ENCODE measurements around the gene KLHL33. TPM values are rescaled to one million over a fixed set of nuclear protein-coding genes. Genes with fewer than 3 reads are reported as not detected.

KLHL33 gene
- total RNA-seq, result 0.20 TPM

- ATAC-seq (no peak), DNase-seq (ENCODE audit: low spot score) (no peak)
Measured at GRCh38 chr14:20435582-20436362, at the start of gene KLHL33. KLHL33 (minus strand) TSS chr14:20436166; CDS start chr14:20435811, 355 bp downstream.

GRCh38 chr14:20482382-20482781, 46.4 kb upstream of the KLHL33 start:
- DNase-seq (ENCODE audit: low spot score) (no peak), ATAC-seq (no peak)

GRCh38 chr14:20478894-20479293, 42.9 kb upstream of the KLHL33 start:
- ATAC-seq, result no peak
- DNase-seq (ENCODE audit: low spot score), result no peak

GRCh38 chr14:20477211-20477876, 41.4 kb upstream of the KLHL33 start:
- peak; percentile 64 for DNase-seq (ENCODE audit: low spot score)
- peak; percentile 61 for ATAC-seq

GRCh38 chr14:20476776-20477175, 40.8 kb upstream of the KLHL33 start:
- DNase-seq (ENCODE audit: low spot score), result no peak
- no peak for ATAC-seq

- ATAC-seq (peak; percentile 50), DNase-seq (ENCODE audit: low spot score) (peak; percentile 60)
Measured at GRCh38 chr14:20472536-20473169, 36.7 kb upstream of the KLHL33 start.

- no peak for ATAC-seq
- DNase-seq (ENCODE audit: low spot score), result no peak
Measured at GRCh38 chr14:20470603-20470901, 34.6 kb upstream of the KLHL33 start.

GRCh38 chr14:20469890-20470602, 34.1 kb upstream of the KLHL33 start:
- ATAC-seq, result peak; percentile 44
- DNase-seq (ENCODE audit: low spot score), result peak; percentile 70

GRCh38 chr14:20469242-20469889, 33.4 kb upstream of the KLHL33 start, which contains the start of gene PNP:
PNP (plus strand) TSS chr14:20469406; CDS start chr14:20469525, 119 bp downstream.
- DNase-seq (ENCODE audit: low spot score), result peak; percentile 94
- peak; percentile 88 for ATAC-seq

GRCh38 chr14:20468764-20469241, 32.8 kb upstream of the KLHL33 start:
- DNase-seq (ENCODE audit: low spot score) (no peak), ATAC-seq (no peak)

- DNase-seq (ENCODE audit: low spot score), result peak; percentile 99
- peak; percentile 92 for ATAC-seq
Measured at GRCh38 chr14:20461225-20462141, 25.5 kb upstream of the KLHL33 start, which contains the start of gene PIP4P1. PIP4P1 (minus strand) TSS chr14:20461434; CDS start chr14:20461325, 109 bp downstream.

- no peak for DNase-seq (ENCODE audit: low spot score)
- ATAC-seq, result peak; percentile 15
Measured at GRCh38 chr14:20460458-20461224, 24.7 kb upstream of the KLHL33 start.

- ATAC-seq, result no peak
Measured at GRCh38 chr14:20458031-20458789, 22.2 kb upstream of the KLHL33 start.

GRCh38 chr14:20456971-20457370, 21.0 kb upstream of the KLHL33 start:
- ATAC-seq, result no peak
- DNase-seq (ENCODE audit: low spot score), result no peak

More at GRCh38 chr14:20458031-20458789, 22.2 kb upstream of the KLHL33 start:
- DNase-seq (ENCODE audit: low spot score), result no peak

- ATAC-seq (peak; percentile 69), DNase-seq (ENCODE audit: low spot score) (no peak)
Measured at GRCh38 chr14:20455355-20456300, 19.7 kb upstream of the KLHL33 start.

GRCh38 chr14:20454516-20455354, 18.8 kb upstream of the KLHL33 start, which contains the start of the genes APEX1 and OSGEP:
APEX1 (plus strand) TSS chr14:20455226; CDS start chr14:20455646, 420 bp downstream.
OSGEP (minus strand) TSS chr14:20454812; CDS start chr14:20454683, 129 bp downstream.
- DNase-seq (ENCODE audit: low spot score), result peak; percentile 99
- peak; percentile 93 for ATAC-seq
